B cell (primary cell): Measurements from ENCODE around the gene HS6ST3. TPM values are rescaled to one million over a fixed set of nuclear protein-coding genes. Genes with fewer than 3 reads are reported as not detected.

ENCODE experiments used
- ATAC-seq: fragments of 200-7000 bp; cut with Tn5 transposase; one replicate; pipeline ENCODE4 v1.10.0; 2021; ENCODE audit warnings: low read depth, mild to moderate bottlenecking, moderate number of reproducible peaks, moderate library complexity
- CTCF ChIA-PET: fragments of 350-600 bp; sonication (Branson Sonifier 250); formaldehyde crosslinking; loops from one replicate; lab custom pipeline; 2021; ENCODE audit warnings: antibody characterized with exemption, inconsistent platforms; lab: Charles Lee
- POLR2A ChIA-PET: fragments of 350-600 bp; sonication (Branson Sonifier 250); formaldehyde crosslinking; loops from one replicate; lab custom pipeline; 2021; ENCODE audit warnings: antibody characterized with exemption; lab: Charles Lee
- DNase-seq: peaks from one replicate; pipeline ENCODE4 v3.0.0; 2013
- H2AFZ ChIP-seq: 2 replicates; pipeline ENCODE4 v1.6.1; 2012; ENCODE audit warnings: mild to moderate bottlenecking, low read depth, low read length; ENCODE audit not compliant: insufficient read depth, poor library complexity, severe bottlenecking
- H3K27ac ChIP-seq, 2 donors: 1 replicate in 1 of 2; 2 replicates in 1 of 2; pipeline ENCODE4 v1.5.1; 2012 to 2013; ENCODE audit warnings: low read length in 2 of 2, mild to moderate bottlenecking in 2 of 2, moderate library complexity in 1 of 2
- H3K27me3 ChIP-seq, 4 experiments: fragments of 200-600 bp in 1 of 4; sonication (generic) in 1 of 4; replicated peaks in 1 of 4; 1 replicate in 2 of 4; 2 replicates in 2 of 4; pipeline versions ENCODE4 v1.6.1 to v1.7.0; 2013 to 2016; ENCODE audit warnings: low read length in 3 of 4, mild to moderate bottlenecking in 2 of 4, mixed read lengths in 1 of 4, moderate library complexity in 1 of 4; ENCODE audit not compliant: insufficient read depth in 4 of 4, control insufficient read depth in 3 of 4; ENCODE audit errors: control extremely low read depth in 1 of 4
- H3K36me3 ChIP-seq, 2 experiments: replicated peaks in 1 of 2; 1 replicate in 1 of 2; 2 replicates in 1 of 2; pipeline versions ENCODE4 v1.6.1 to v1.7.1; 2013; ENCODE audit warnings: low read length in 1 of 2; ENCODE audit not compliant: insufficient read depth in 2 of 2, control insufficient read depth in 1 of 2; ENCODE audit errors: control extremely low read depth in 1 of 2, extremely low read depth in 1 of 2
- H3K4me1 ChIP-seq, 2 donors: fragments of 200-600 bp in 1 of 2; sonication (generic) in 1 of 2; 1 replicate in 1 of 2; 2 replicates in 1 of 2; pipeline versions ENCODE4 v1.5.1 to v1.6.1; 2013 to 2017; ENCODE audit warnings: low read length in 2 of 2; ENCODE audit not compliant: control insufficient read depth in 2 of 2, insufficient read depth in 2 of 2
- H3K4me2 ChIP-seq: replicated peaks from 2 replicates; pipeline ENCODE3; 2012; ENCODE audit warnings: mild to moderate bottlenecking, low read depth, low read length; ENCODE audit not compliant: poor library complexity, severe bottlenecking
- H3K4me3 ChIP-seq, 5 experiments: fragments of 200-600 bp in 1 of 5; sonication (generic) in 1 of 5; 1 replicate in 3 of 5; 2 replicates in 2 of 5; pipeline versions ENCODE4 v1.5.1 to v1.7.0; 2011 to 2016; ENCODE audit warnings: low read length in 4 of 5, mild to moderate bottlenecking in 4 of 5, low read depth in 2 of 5, control low read depth in 1 of 5, moderate library complexity in 1 of 5; ENCODE audit not compliant: insufficient read depth in 1 of 5; ENCODE audit errors: control extremely low read depth in 1 of 5, extremely low read depth in 1 of 5
- H3K79me2 ChIP-seq: fragments of 200-600 bp; sonication (generic); one replicate; pipeline ENCODE4 v1.6.0; 2016; ENCODE audit warnings: low read length; ENCODE audit not compliant: control insufficient read depth, insufficient read depth
- H3K9ac ChIP-seq: fragments of 200-600 bp; sonication (generic); 2 replicates; pipeline ENCODE4 v1.6.1; 2017; ENCODE audit warnings: mild to moderate bottlenecking, low read length, moderate library complexity
- H3K9me3 ChIP-seq, 3 donors: one replicate each; pipeline versions ENCODE4 v1.6.1 to v1.7.1; 2013; ENCODE audit warnings: low read length in 2 of 3; ENCODE audit not compliant: control insufficient read depth in 2 of 3, insufficient read depth in 1 of 3; ENCODE audit errors: control extremely low read depth in 1 of 3
- H4K20me1 ChIP-seq: 2 replicates; pipeline ENCODE4 v1.6.0; 2012; ENCODE audit warnings: mild to moderate bottlenecking, low read length; ENCODE audit not compliant: insufficient read depth, control insufficient read depth, poor library complexity, severe bottlenecking
- H3K27ac Mint-ChIP-seq: one replicate; pipeline ENCODE4 v1.8.0; 2021; ENCODE audit warnings: mixed read lengths
- H3K27me3 Mint-ChIP-seq: one replicate; pipeline ENCODE4 v1.8.0; 2021; ENCODE audit warnings: mixed read lengths
- H3K4me1 Mint-ChIP-seq: one replicate; pipeline ENCODE4 v1.8.0; 2021; ENCODE audit warnings: mixed read lengths
- H3K4me3 Mint-ChIP-seq: one replicate; pipeline ENCODE4 v1.8.0; 2021; ENCODE audit warnings: mixed read lengths
- H3K9me3 Mint-ChIP-seq: one replicate; pipeline ENCODE4 v1.8.0; 2022; ENCODE audit warnings: mixed read lengths; ENCODE audit not compliant: insufficient read depth
- CTCF ChIP-seq: fragments of 200-600 bp; IDR thresholded peaks from one replicate; pipeline ENCODE4 v1.8.0; 2022; ENCODE audit warnings: antibody characterized with exemption, mild to moderate bottlenecking
- WGBS: methylation state at CpG from one replicate; pipeline ENCODE4 v1.1.5; 2013; ENCODE audit warnings: missing lambda C conversion rate; ENCODE audit not compliant: insufficient coverage; 5-methylcytosine and 5-hydroxymethylcytosine counted together
- intact Hi-C: fragments of 100-400 bp; cut with micrococcal nuclease; formaldehyde crosslinking; loops from one replicate; pipeline ENCODE4 v1.10.0; 2022
- polyA plus RNA-seq: library from polyadenylated mRNA; depleted of rRNA; stranded (reverse); fragments of >200 nt; gene quantifications from 2 replicates; pipeline ENCODE4 v1.2.3, GENCODE V29; 2012
- total RNA-seq, 2 donors: library from RNA; stranded (reverse); fragments of 120-200 nt in 1 of 2; gene quantifications; 1 replicate in 1 of 2; 2 replicates in 1 of 2; pipeline versions ENCODE4 v1.2.3 to v1.2.4, GENCODE V29; 2013 to 2022

Gene HS6ST3
- total and polyA plus RNA-seq, 2 donors (not counting 1 experiment from before 2014, with no cell fraction given), result not detected

- DNase-seq (no peak), ATAC-seq (no peak)
- H3K27ac ChIP-seq, result no peak overlapping the region
- H3K27me3 Mint-ChIP-seq, result no peaks in the 10 kb centered on the region
- ChIA-PET POLR2A (no interaction called here), CTCF (no interaction called here)
- H3K36me3 ChIP-seq, result no peaks in the 10 kb centered on the region
- no peaks in the 10 kb centered on the region for H4K20me1 ChIP-seq
- H3K79me2 ChIP-seq, result no peaks in the 10 kb centered on the region
- H3K4me1 ChIP-seq, result no peaks in the 10 kb centered on the region
- H3K9ac ChIP-seq, result no peak overlapping the region
- no peak overlapping the region for H3K4me3 Mint-ChIP-seq
- H3K4me1 Mint-ChIP-seq, result no peaks in the 10 kb centered on the region
- no peak overlapping the region for H3K27ac Mint-ChIP-seq
- intact Hi-C loops, result no loop called here
- peaks cover 3% of the 10 kb centered on the region for H3K9me3 Mint-ChIP-seq
- H2AFZ ChIP-seq, result no peak overlapping the region
- WGBS, result no CpG with 5 or more reads among the region's 5 CpGs
- H3K9me3 ChIP-seq, result no peaks in the 10 kb centered on the region
- no peak overlapping the region for H3K4me3 ChIP-seq
- no peak for TF ChIP-seq CTCF
- H3K4me2 ChIP-seq, result no peak overlapping the region
- no peaks in the 10 kb centered on the region for H3K27me3 ChIP-seq
Observed at GRCh38 chr13:96744367-96745331, 654.7 kb downstream of the HS6ST3 start.

- H3K9me3 ChIP-seq, result no peaks in the 10 kb centered on the region
- peaks cover 3% of the 10 kb centered on the region for H3K9me3 Mint-ChIP-seq
- ATAC-seq (no peak), DNase-seq (no peak)
- no peak overlapping the region for H3K9ac ChIP-seq
- ChIA-PET POLR2A (no interaction called here), CTCF (no interaction called here)
- H3K79me2 ChIP-seq, result no peaks in the 10 kb centered on the region
- no peak overlapping the region for H3K27ac Mint-ChIP-seq
- no peak overlapping the region for H3K27ac ChIP-seq
- H3K4me3 Mint-ChIP-seq, result no peak overlapping the region
- no peaks in the 10 kb centered on the region for H4K20me1 ChIP-seq
- H3K4me1 Mint-ChIP-seq, result no peaks in the 10 kb centered on the region
- H3K4me1 ChIP-seq, result no peaks in the 10 kb centered on the region
- intact Hi-C loops, result no loop called here
- TF ChIP-seq CTCF, result no peak
- no peak overlapping the region for H3K4me3 ChIP-seq
- no peak overlapping the region for H2AFZ ChIP-seq
- H3K36me3 ChIP-seq, result no peaks in the 10 kb centered on the region
- H3K27me3 Mint-ChIP-seq, result no peaks in the 10 kb centered on the region
- no peak overlapping the region for H3K4me2 ChIP-seq
- no peaks in the 10 kb centered on the region for H3K27me3 ChIP-seq
- no CpG with 5 or more reads among the region's 1 CpG for WGBS
Observed at GRCh38 chr13:96746886-96747285, 657.0 kb downstream of the HS6ST3 start.
